ENCODE results near the gene ALOX5. TPM values are rescaled to one million over a fixed set of nuclear protein-coding genes. Genes with fewer than 3 reads are reported as not detected.

Gene ALOX5
- total RNA-seq, 1 donor from 2014 or later = not detected

DNA sequence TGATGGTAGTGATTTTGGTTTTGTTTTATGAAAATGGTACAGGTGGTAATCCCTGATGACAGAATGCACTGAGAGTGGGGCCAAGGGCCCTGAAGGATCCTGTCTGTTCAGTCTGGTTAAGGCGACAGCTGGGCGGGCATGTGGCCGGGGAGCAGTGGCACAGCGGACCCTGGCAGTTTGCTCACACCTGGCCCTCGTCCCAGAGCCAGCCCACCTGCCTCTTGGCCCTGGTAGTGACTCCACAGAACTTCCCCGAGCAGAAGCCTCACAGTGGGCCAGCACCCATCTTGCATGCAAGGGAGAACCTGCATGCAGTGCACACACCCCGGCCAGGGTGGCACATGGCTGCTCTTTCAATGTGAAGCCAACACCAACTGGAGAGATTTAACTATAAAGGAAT lies 82.8 kb downstream of the ALOX5 start:
- Mint-ChIP-seq H3K4me1 (ENCODE audit: low read depth) (peaks cover 8% of the 10 kb centered on the region), H3K9me3 (ENCODE audit: low read depth) (no peaks in the 10 kb centered on the region), H3K36me3 (ENCODE audit: low read depth) (peaks cover 16% of the 10 kb centered on the region), H3K27ac (ENCODE audit: unreplicated experiment) (no peak overlapping the region), H3K27me3 (ENCODE audit: low read depth) (no peaks in the 10 kb centered on the region), H3K4me3 (ENCODE audit: unreplicated experiment) (no peak overlapping the region)
- TF ChIP-seq CTCF (IDR thresholded peaks at IDR 0.05) = no peak
- no peak for DNase-seq (ENCODE audit: low spot score)

DNA sequence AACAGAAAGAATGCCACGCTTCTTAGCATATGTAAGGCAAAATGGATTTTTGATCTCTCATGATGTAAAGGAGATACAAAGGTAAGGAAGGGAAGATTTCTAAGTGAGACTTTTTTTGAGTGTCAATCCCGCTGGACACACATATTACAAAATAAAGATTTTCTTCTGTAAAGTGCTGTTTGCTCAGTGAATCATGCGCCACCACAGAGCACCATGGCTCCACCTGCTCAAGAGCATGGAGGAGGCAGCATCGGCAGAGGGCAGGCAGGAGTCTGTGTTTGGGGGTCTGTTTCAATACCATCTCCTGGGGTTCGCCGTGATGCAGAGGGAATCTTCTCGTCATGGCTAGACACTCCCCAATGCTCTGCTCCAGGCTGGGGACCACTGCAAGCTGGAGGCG lies 83.5 kb downstream of the ALOX5 start:
- no peak overlapping the region for H3K4me3 Mint-ChIP-seq (ENCODE audit: unreplicated experiment)
- TF ChIP-seq CTCF (IDR thresholded peaks at IDR 0.05) = no peak
- peaks cover 16% of the 10 kb centered on the region for H3K36me3 Mint-ChIP-seq (ENCODE audit: low read depth)
- H3K9me3 Mint-ChIP-seq (ENCODE audit: low read depth) = no peaks in the 10 kb centered on the region
- H3K27me3 Mint-ChIP-seq (ENCODE audit: low read depth) = no peaks in the 10 kb centered on the region
- no peak for DNase-seq (ENCODE audit: low spot score)
- no peak overlapping the region for H3K27ac Mint-ChIP-seq (ENCODE audit: unreplicated experiment)
- peaks cover 8% of the 10 kb centered on the region for H3K4me1 Mint-ChIP-seq (ENCODE audit: low read depth)

GRCh38 chr10:45460235-45460878 lies 86.3 kb downstream of the ALOX5 start:
- Mint-ChIP-seq H3K27me3 (ENCODE audit: low read depth) (no peaks in the 10 kb centered on the region), H3K4me3 (ENCODE audit: unreplicated experiment) (no peak overlapping the region), H3K9me3 (ENCODE audit: low read depth) (no peaks in the 10 kb centered on the region), H3K27ac (ENCODE audit: unreplicated experiment) (no peak overlapping the region), H3K36me3 (ENCODE audit: low read depth) (peaks cover 16% of the 10 kb centered on the region), H3K4me1 (ENCODE audit: low read depth) (peaks cover 4% of the 10 kb centered on the region)
- TF ChIP-seq CTCF (IDR thresholded peaks at IDR 0.05) = no peak
- no peak for DNase-seq (ENCODE audit: low spot score)

- H3K4me3 Mint-ChIP-seq (ENCODE audit: unreplicated experiment) = no peak overlapping the region
Measured at GRCh38 chr10:45461034-45461433, 87.0 kb downstream of the ALOX5 start.

More at GRCh38 chr10:45461034-45461433, 87.0 kb downstream of the ALOX5 start:
- peaks cover 13% of the 10 kb centered on the region for H3K36me3 Mint-ChIP-seq (ENCODE audit: low read depth)
- H3K27ac Mint-ChIP-seq (ENCODE audit: unreplicated experiment) = no peak overlapping the region
- DNase-seq (ENCODE audit: low spot score) = no peak
- H3K9me3 Mint-ChIP-seq (ENCODE audit: low read depth) = no peaks in the 10 kb centered on the region
- H3K4me1 Mint-ChIP-seq (ENCODE audit: low read depth) = peaks cover 4% of the 10 kb centered on the region
- TF ChIP-seq CTCF (IDR thresholded peaks at IDR 0.05) = no peak
- H3K27me3 Mint-ChIP-seq (ENCODE audit: low read depth) = no peaks in the 10 kb centered on the region

Data from chondrocyte (in vitro differentiated cells).